Lung (tissue), 12 donors: ENCODE data around the gene PRDM15. TPM values are rescaled to one million over a fixed set of nuclear protein-coding genes. Genes with fewer than 3 reads are reported as not detected.
A peak's percentile ranks its signal among the peaks of the same experiment; 100 is the strongest.

Experiments used
- ATAC-seq: fragments of 200-7000 bp; cut with Tn5 transposase; one replicate; pipeline ENCODE4 v1.9.1; 2020; ENCODE audit warnings: moderate number of reproducible peaks; ENCODE audit not compliant: insufficient read depth, low FRiP score
- DNase-seq, 3 donors: peaks; one replicate each; pipeline ENCODE4 v3.0.0-alpha.2; 2013 to 2017
- H3K27ac ChIP-seq, 2 donors: one replicate each; pipeline ENCODE4 v1.5.1; 2013; ENCODE audit warnings: mild to moderate bottlenecking in 2 of 2, moderate library complexity in 2 of 2, control low read depth in 1 of 2, inconsistent platforms in 1 of 2, low read depth in 1 of 2, low read length in 1 of 2
- H3K27me3 ChIP-seq, 3 donors: one replicate each; pipeline ENCODE4 v1.5.1; 2013; ENCODE audit warnings: low read length in 2 of 3; ENCODE audit not compliant: control insufficient read depth in 3 of 3, insufficient read depth in 3 of 3
- H3K36me3 ChIP-seq, 4 donors: one replicate each; pipeline ENCODE4 v1.5.1; 2013; ENCODE audit warnings: low read length in 4 of 4, mild to moderate bottlenecking in 1 of 4, moderate library complexity in 1 of 4; ENCODE audit not compliant: control insufficient read depth in 4 of 4, insufficient read depth in 4 of 4
- H3K4me1 ChIP-seq, 5 donors: one replicate each; pipeline ENCODE4 v1.5.1; 2013; ENCODE audit warnings: low read length in 5 of 5, mild to moderate bottlenecking in 2 of 5, moderate library complexity in 1 of 5; ENCODE audit not compliant: control insufficient read depth in 5 of 5, insufficient read depth in 5 of 5
- H3K4me3 ChIP-seq: one replicate; pipeline ENCODE4 v1.5.1; 2013; ENCODE audit warnings: mild to moderate bottlenecking, control low read depth, moderate library complexity
- H3K9ac ChIP-seq, 2 donors: one replicate each; pipeline ENCODE4 v1.5.1; 2013; ENCODE audit warnings: low read length in 2 of 2, control low read depth in 1 of 2; ENCODE audit not compliant: insufficient read depth in 1 of 2
- H3K9me3 ChIP-seq, 4 donors: one replicate each; pipeline ENCODE4 v1.5.1; 2013; ENCODE audit warnings: low read length in 3 of 4, mild to moderate bottlenecking in 1 of 4, moderate library complexity in 1 of 4; ENCODE audit not compliant: control insufficient read depth in 4 of 4, insufficient read depth in 3 of 4
- CTCF ChIP-seq: IDR thresholded peaks from 2 replicates; pipeline ENCODE4 v1.5.1; 2012; ENCODE audit warnings: mild to moderate bottlenecking; ENCODE audit errors: control extremely low read depth, extremely low read depth
- WGBS, 2 donors: extraction: QIAGEN DNeasy Blood & Tissue Kit; methylation state at CpG; one replicate each; pipeline ENCODE4 v1.1.7; 2013; 5-methylcytosine and 5-hydroxymethylcytosine counted together
- polyA plus RNA-seq, 2 donors: library from polyadenylated mRNA; stranded (reverse); fragments of 200-250 nt; gene quantifications; one replicate each; pipeline ENCODE4 v1.2.1, GENCODE V29; 2013
- total RNA-seq, 2 donors: library from RNA; depleted of rRNA in 1 of 2; stranded (reverse); fragments of >200 nt in 1 of 2; gene quantifications; one replicate each; pipeline ENCODE4 v1.2.1, GENCODE V29; 2014 to 2021
- donor health status: control.
- donor health status: control.
- donor health status: Bipolar disorder and iron deficiency.
- donor health status: healthy.
- donor health status: DM: yes; HTN: yes; CAD: no.

The PRDM15 gene
- total and polyA plus RNA-seq, 4 donors: 2.4 to 7.2 (median 4.1) TPM

GRCh38 chr21:41895643-41896493, 16.7 kb upstream of the PRDM15 start:
- Histone ChIP-seq H3K4me3 (no peak overlapping the region), H3K9me3 (no peaks in the 10 kb centered on the region), H3K27ac (no peak overlapping the region), H3K4me1 (peaks cover 0 to 18% (median 2%) of the 10 kb centered on the region in 5 donors), H3K9ac (no peak overlapping the region), H3K36me3 (peaks cover 0 to 17% (median 1%) of the 10 kb centered on the region in 4 donors), H3K27me3 (no peaks in the 10 kb centered on the region)
- peak in 1 of 3 donors; percentile 23 for DNase-seq
- TF ChIP-seq CTCF: no peak
- ATAC-seq: no peak
- WGBS, 2 donors: 31 to 55% methylated on average over 22 of the region's 22 CpGs

- peaks cover 0 to 18% (median 2%) of the 10 kb centered on the region in 5 donors for H3K4me1 ChIP-seq
- H3K27ac ChIP-seq: no peak overlapping the region
- no peaks in the 10 kb centered on the region for H3K27me3 ChIP-seq
- H3K4me3 ChIP-seq: no peak overlapping the region
- DNase-seq (peak in 1 of 3 donors; percentile 5), ATAC-seq (no peak)
- H3K36me3 ChIP-seq: peaks cover 0 to 13% (median 1%) of the 10 kb centered on the region in 4 donors
- TF ChIP-seq CTCF: no peak
- 80 to 81% methylated on average over 13 of the region's 13 CpGs for WGBS, 2 donors
- no peak overlapping the region for H3K9ac ChIP-seq
- peaks cover 0 to 2% (median 0%) of the 10 kb centered on the region in 4 donors for H3K9me3 ChIP-seq
Observed at GRCh38 chr21:41894922-41895557, 15.9 kb upstream of the PRDM15 start.

GRCh38 chr21:41894511-41894910, 15.4 kb upstream of the PRDM15 start:
- H3K36me3 ChIP-seq: peaks cover 0 to 13% (median 1%) of the 10 kb centered on the region in 4 donors
- no peak overlapping the region for H3K27ac ChIP-seq
- no peak for DNase-seq
- ATAC-seq: no peak
- no peak overlapping the region for H3K4me3 ChIP-seq
- H3K27me3 ChIP-seq: no peaks in the 10 kb centered on the region
- H3K9ac ChIP-seq: no peak overlapping the region
- TF ChIP-seq CTCF: no peak
- peaks cover 0 to 18% (median 2%) of the 10 kb centered on the region in 5 donors for H3K4me1 ChIP-seq
- 95 to 97% methylated on average over 9 of the region's 9 CpGs for WGBS, 2 donors
- peaks cover 0 to 2% (median 0%) of the 10 kb centered on the region in 4 donors for H3K9me3 ChIP-seq
